HepG2 (cell line): ENCODE data around the gene DQX1. TPM values are rescaled to one million over a fixed set of nuclear protein-coding genes. Genes with fewer than 3 reads are reported as not detected.
A peak's percentile ranks its signal among the peaks of the same experiment; 100 is the strongest.
"Not testable (repeated sequence)": the region's sequence is repeated elsewhere in the genome, so short reads cannot be mapped to it uniquely, and the experiment has no call there.

Experiments
- ATAC-seq: fragments of 200-7000 bp; cut with Tn5 transposase; 3 replicates; pipeline ENCODE4 v1.9.1; 2020; ENCODE audit warnings: mild to moderate bottlenecking, moderate library complexity
- BruUV-seq: library from RNA; stranded (reverse); fragments of 400-500 nt; replicated peaks from 2 replicates; lab custom pipeline; 2021; lab: Mats Ljungman, UMichigan
- CTCF ChIA-PET: fragments of 300-600 bp; formaldehyde crosslinking; extraction: SDS; loops from one replicate; lab custom pipeline; 2021; ENCODE audit warnings: low total read pairs, inconsistent platforms, low intra/inter-chr PET ratio; lab: Yijun Ruan, JAX
- POLR2A ChIA-PET: fragments of 350-600 bp; sonication (Branson Sonifier 250); formaldehyde crosslinking; loops from one replicate; lab custom pipeline; 2020; ENCODE audit warnings: antibody characterized with exemption, inconsistent platforms; lab: Yijun Ruan, JAX
- DNase-seq: peaks from one replicate; pipeline ENCODE4 v3.0.0-alpha.2; 2015; ENCODE audit warnings: low spot score
- FAIRE-seq: peaks from 3 replicates; lab custom pipeline; 2011; peaks lifted over from hg19 to GRCh38; lab: Jason Lieb, UNC
- H2AFZ ChIP-seq: one replicate; pipeline ENCODE4 v1.6.1; 2011; ENCODE audit warnings: low read length, inconsistent platforms
- H3K27ac ChIP-seq: fragments of 300-600 bp; 3 replicates; pipeline ENCODE4 v1.8.0; 2011; ENCODE audit warnings: mixed run types, mild to moderate bottlenecking, mixed read lengths, low read length, inconsistent platforms; ENCODE audit not compliant: insufficient read depth; ENCODE audit errors: extremely low read length
- H3K27me3 ChIP-seq, 2 experiments: fragments of 200-600 bp in 1 of 2; 2 replicates in 1 of 2; 3 replicates in 1 of 2; pipeline versions ENCODE4 v1.6.0 to v1.8.0; 2011; ENCODE audit warnings: low read length in 2 of 2, mild to moderate bottlenecking in 2 of 2, moderate library complexity in 2 of 2, inconsistent platforms in 1 of 2; ENCODE audit not compliant: insufficient read depth in 2 of 2, control insufficient read depth in 1 of 2
- H3K36me3 ChIP-seq, 2 experiments: fragments of 200-600 bp in 1 of 2; replicated peaks in 1 of 2; 2 replicates in 1 of 2; 3 replicates in 1 of 2; pipeline versions ENCODE4 v1.5.1 to v1.8.0; 2011; ENCODE audit warnings: low read length in 2 of 2, inconsistent platforms in 1 of 2; ENCODE audit not compliant: insufficient read depth in 2 of 2, control insufficient read depth in 1 of 2
- H3K4me1 ChIP-seq: 2 replicates; pipeline ENCODE4 v1.5.1; 2012; ENCODE audit warnings: low read length, inconsistent platforms; ENCODE audit not compliant: insufficient read depth
- H3K4me2 ChIP-seq: 2 replicates; pipeline ENCODE4 v1.6.0; 2011; ENCODE audit warnings: low read depth, low read length, inconsistent platforms
- H3K4me3 ChIP-seq, 3 experiments: fragments of 200-600 bp in 1 of 3; sonication (generic), shearing (Covaris generic) in 1 of 3; replicated peaks in 1 of 3; 2 replicates each; pipeline ENCODE4 v1.5.1; 2011 to 2016; ENCODE audit warnings: low read length in 3 of 3, inconsistent platforms in 2 of 3, low read depth in 2 of 3, mild to moderate bottlenecking in 2 of 3, control low read depth in 1 of 3, mixed read lengths in 1 of 3; ENCODE audit not compliant: insufficient read depth in 1 of 3
- H3K79me2 ChIP-seq: one replicate; pipeline ENCODE4 v1.6.1; 2011; ENCODE audit warnings: low read length, inconsistent platforms; ENCODE audit not compliant: insufficient read depth
- H3K9ac ChIP-seq: 2 replicates; pipeline ENCODE4 v1.6.0; 2011; ENCODE audit warnings: mild to moderate bottlenecking, low read depth, low read length, inconsistent platforms; ENCODE audit not compliant: insufficient read depth
- H3K9me3 ChIP-seq: 2 replicates; pipeline ENCODE4 v1.5.1; 2012; ENCODE audit warnings: mild to moderate bottlenecking, low read length
- H4K20me1 ChIP-seq: 2 replicates; pipeline ENCODE4 v1.6.0; 2011; ENCODE audit warnings: inconsistent platforms, mild to moderate bottlenecking, low read length, moderate library complexity; ENCODE audit not compliant: insufficient read depth
- CHD4 ChIP-seq: fragments of 200-600 bp; sonication (generic); IDR thresholded peaks from 2 replicates; pipeline ENCODE4 v1.7.0; 2017; ENCODE audit warnings: mild to moderate bottlenecking, low read length, borderline replicate concordance
- JUN ChIP-seq: sonication (generic); formaldehyde crosslinking; IDR thresholded peaks from 2 replicates; pipeline ENCODE4 v1.4.0; 2020; ENCODE audit warnings: mild to moderate bottlenecking, missing genetic modification reagents
- ZBTB38 ChIP-seq: sonication (generic); formaldehyde crosslinking; IDR thresholded peaks from 2 replicates; pipeline ENCODE4 v1.5.1; 2020; ENCODE audit warnings: mild to moderate bottlenecking, missing genetic modification reagents
- ZMYM3 ChIP-seq: sonication (generic); formaldehyde crosslinking; IDR thresholded peaks from 2 replicates; pipeline ENCODE4 v1.5.1; 2020; ENCODE audit warnings: mild to moderate bottlenecking, missing genetic modification reagents
- ZNF121 ChIP-seq: sonication (generic); formaldehyde crosslinking; IDR thresholded peaks from 2 replicates; pipeline ENCODE4 v1.5.0; 2020; ENCODE audit warnings: mild to moderate bottlenecking, missing genetic modification reagents
- ZNF292 ChIP-seq: sonication (generic); formaldehyde crosslinking; IDR thresholded peaks from 2 replicates; pipeline ENCODE4 v1.8.1; 2022; ENCODE audit warnings: mild to moderate bottlenecking, low read depth, missing genetic modification reagents, borderline replicate concordance
- WGBS: methylation state at CpG from one replicate; pipeline ENCODE4 v1.1.6; 2017; ENCODE audit warnings: low lambda C conversion rate; 5-methylcytosine and 5-hydroxymethylcytosine counted together
- in situ Hi-C: cut with HindIII; loops from 2 replicates; pipeline ENCODE4 v1.10.0; 2017; ENCODE audit warnings: low pct_unique_long_range_greater_than_20kb; ENCODE audit not compliant: extremely low pct_ligation_motif_present
- intact Hi-C: fragments of 100-400 bp; cut with micrococcal nuclease; formaldehyde crosslinking; loops from one replicate; pipeline ENCODE4 v1.10.0; 2022; ENCODE audit not compliant: unreplicated experiment
- polyA plus RNA-seq, 8 experiments: library from polyadenylated mRNA; depleted of rRNA in 3 of 8; stranded (reverse) in 7 of 8; unstranded in 1 of 8; fragments of >200 nt; fragmentation: Illumina TruSeq in 4 of 8; extraction: Trizol in 4 of 8; gene quantifications; 2 replicates each; pipeline versions ENCODE4 v1.2.1 to v1.2.3, GENCODE V29; 2011 to 2016; ENCODE audit warnings: low read depth in 4 of 8, missing spikeins in 1 of 8, mixed read lengths in 1 of 8; ENCODE audit not compliant: insufficient read depth in 1 of 8
- total RNA-seq, 5 experiments: library from RNA; depleted of rRNA; stranded (reverse); fragments of >200 nt; fragmentation: Illumina TruSeq; extraction: Trizol; gene quantifications; 2 replicates each; pipeline ENCODE4 v1.2.3, GENCODE V29; 2016; ENCODE audit warnings: low read depth in 1 of 5
- TF ChIP-seq, protein P1 (sequence below): sonication (generic); formaldehyde crosslinking; IDR thresholded peaks from 2 replicates; pipeline ENCODE4 v1.5.1; 2020; ENCODE audit warnings: missing genetic modification reagents, mild to moderate bottlenecking, borderline replicate concordance
- TF ChIP-seq, protein P2 (sequence below): sonication (generic); formaldehyde crosslinking; IDR thresholded peaks from 2 replicates; pipeline ENCODE4 v1.4.0; 2020; ENCODE audit warnings: missing genetic modification reagents, borderline replicate concordance
- TF ChIP-seq, protein P3 (sequence below): sonication (generic); formaldehyde crosslinking; IDR thresholded peaks from 2 replicates; pipeline ENCODE4 v1.4.0; 2020; ENCODE audit warnings: missing genetic modification reagents, mild to moderate bottlenecking, borderline replicate concordance
- TF ChIP-seq, protein P4 (sequence below): sonication (generic); formaldehyde crosslinking; IDR thresholded peaks from 2 replicates; pipeline ENCODE4 v1.5.0; 2020; ENCODE audit warnings: mild to moderate bottlenecking, missing genetic modification reagents

The DQX1 gene
- total and polyA plus RNA-seq, 2 of the 13 experiments (the other 11 are each of a cell fraction or from before 2014, with no cell fraction given): 27.6 to 89.8 TPM

DNA sequence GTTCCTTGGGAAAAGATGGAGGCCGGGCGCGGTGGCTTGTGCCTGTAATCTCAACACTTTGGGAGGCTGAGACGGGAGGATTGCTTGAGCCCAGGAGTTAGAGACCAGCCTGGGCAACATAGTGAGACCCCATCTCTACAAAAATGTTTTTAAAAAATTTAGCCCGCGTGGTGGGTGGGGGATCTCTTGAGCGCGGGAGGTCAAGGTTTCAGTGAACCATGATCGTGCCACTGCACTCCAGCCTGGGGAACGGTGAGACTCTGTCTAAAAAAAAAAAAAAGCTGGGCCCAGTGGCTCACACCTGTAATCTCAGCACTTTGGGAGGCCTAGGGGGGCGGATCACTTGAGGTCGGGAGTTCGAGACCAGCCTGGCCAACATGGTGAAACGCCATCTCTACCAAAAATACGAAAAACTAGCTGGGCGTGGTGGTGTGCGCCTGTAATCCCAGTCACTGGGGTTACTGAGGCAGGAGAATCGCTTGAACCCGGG is 42.3 kb downstream of the DQX1 start:
- in situ Hi-C loops: loop anchor here (5.0 kb wide), 1 partner anchor 99 kb away; no protein-coding TSS in a partner anchor
- H4K20me1 ChIP-seq, H3K27ac ChIP-seq, H3K9me3 ChIP-seq, H2AFZ ChIP-seq, BruUV-seq, DNase-seq, H3K27me3 ChIP-seq: not testable (repeated sequence)
- Histone ChIP-seq H3K9ac (peak overlapping the region; percentile 91), H3K36me3 (peaks cover 2 to 10% of the 10 kb centered on the region in 2 experiments; a peak in 4 of 5 replicates), H3K79me2 (peaks cover 45% of the 10 kb centered on the region), H3K4me1 (peaks cover 74% of the 10 kb centered on the region)
- ChIA-PET CTCF (interaction anchor here (1.0 to 2.4 kb wide), 7 partner anchors 19 to 104 kb away, joined by 3 to 20 read pairs (median 10); partner anchors contain the start of genes AUP1, HTRA2, INO80B and MOGS), POLR2A (interaction anchor here (1.0 to 20.6 kb wide), 12 partner anchors 9 to 93 kb away, joined by 5 to 795 read pairs (median 18); partner anchors contain the start of genes AUP1, DQX1, HTRA2 and INO80B)
- intact Hi-C loops: loop anchor here (1.0 kb wide), 5 partner anchors 19 to 104 kb away; partner anchors contain the start of genes AUP1, HTRA2 and PCGF1
- 81% methylated on average over 19 of the region's 19 CpGs for WGBS
- TF ChIP-seq ZNF121 (CRISPR knock-in tag) (peak; percentile 98), JUN (0 out of 2 replicates have a peak, but pooled peaks have one; percentile 24), ZBTB38 (0 out of 2 replicates have a peak, but pooled peaks have one; percentile 40), CHD4 (0 out of 2 replicates have a peak, but pooled peaks have one; percentile 19), ZMYM3 (CRISPR knock-in tag) (0 out of 2 replicates have a peak, but pooled peaks have one; percentile 21), ZNF292 (CRISPR knock-in tag) (0 out of 2 replicates have a peak, but pooled peaks have one; percentile 2)
- TF ChIP-seq, protein P1, sequence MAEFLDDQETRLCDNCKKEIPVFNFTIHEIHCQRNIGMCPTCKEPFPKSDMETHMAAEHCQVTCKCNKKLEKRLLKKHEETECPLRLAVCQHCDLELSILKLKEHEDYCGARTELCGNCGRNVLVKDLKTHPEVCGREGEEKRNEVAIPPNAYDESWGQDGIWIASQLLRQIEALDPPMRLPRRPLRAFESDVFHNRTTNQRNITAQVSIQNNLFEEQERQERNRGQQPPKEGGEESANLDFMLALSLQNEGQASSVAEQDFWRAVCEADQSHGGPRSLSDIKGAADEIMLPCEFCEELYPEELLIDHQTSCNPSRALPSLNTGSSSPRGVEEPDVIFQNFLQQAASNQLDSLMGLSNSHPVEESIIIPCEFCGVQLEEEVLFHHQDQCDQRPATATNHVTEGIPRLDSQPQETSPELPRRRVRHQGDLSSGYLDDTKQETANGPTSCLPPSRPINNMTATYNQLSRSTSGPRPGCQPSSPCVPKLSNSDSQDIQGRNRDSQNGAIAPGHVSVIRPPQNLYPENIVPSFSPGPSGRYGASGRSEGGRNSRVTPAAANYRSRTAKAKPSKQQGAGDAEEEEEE: peak; percentile 13; the same call in 1 of the 2 replicates
- TF ChIP-seq, protein P2, sequence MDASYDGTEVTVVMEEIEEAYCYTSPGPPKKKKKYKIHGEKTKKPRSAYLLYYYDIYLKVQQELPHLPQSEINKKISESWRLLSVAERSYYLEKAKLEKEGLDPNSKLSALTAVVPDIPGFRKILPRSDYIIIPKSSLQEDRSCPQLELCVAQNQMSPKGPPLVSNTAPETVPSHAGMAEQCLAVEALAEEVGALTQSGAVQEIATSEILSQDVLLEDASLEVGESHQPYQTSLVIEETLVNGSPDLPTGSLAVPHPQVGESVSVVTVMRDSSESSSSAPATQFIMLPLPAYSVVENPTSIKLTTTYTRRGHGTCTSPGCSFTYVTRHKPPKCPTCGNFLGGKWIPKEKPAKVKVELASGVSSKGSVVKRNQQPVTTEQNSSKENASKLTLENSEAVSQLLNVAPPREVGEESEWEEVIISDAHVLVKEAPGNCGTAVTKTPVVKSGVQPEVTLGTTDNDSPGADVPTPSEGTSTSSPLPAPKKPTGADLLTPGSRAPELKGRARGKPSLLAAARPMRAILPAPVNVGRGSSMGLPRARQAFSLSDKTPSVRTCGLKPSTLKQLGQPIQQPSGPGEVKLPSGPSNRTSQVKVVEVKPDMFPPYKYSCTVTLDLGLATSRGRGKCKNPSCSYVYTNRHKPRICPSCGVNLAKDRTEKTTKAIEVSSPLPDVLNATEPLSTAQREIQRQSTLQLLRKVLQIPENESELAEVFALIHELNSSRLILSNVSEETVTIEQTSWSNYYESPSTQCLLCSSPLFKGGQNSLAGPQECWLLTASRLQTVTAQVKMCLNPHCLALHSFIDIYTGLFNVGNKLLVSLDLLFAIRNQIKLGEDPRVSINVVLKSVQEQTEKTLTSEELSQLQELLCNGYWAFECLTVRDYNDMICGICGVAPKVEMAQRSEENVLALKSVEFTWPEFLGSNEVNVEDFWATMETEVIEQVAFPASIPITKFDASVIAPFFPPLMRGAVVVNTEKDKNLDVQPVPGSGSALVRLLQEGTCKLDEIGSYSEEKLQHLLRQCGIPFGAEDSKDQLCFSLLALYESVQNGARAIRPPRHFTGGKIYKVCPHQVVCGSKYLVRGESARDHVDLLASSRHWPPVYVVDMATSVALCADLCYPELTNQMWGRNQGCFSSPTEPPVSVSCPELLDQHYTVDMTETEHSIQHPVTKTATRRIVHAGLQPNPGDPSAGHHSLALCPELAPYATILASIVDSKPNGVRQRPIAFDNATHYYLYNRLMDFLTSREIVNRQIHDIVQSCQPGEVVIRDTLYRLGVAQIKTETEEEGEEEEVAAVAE: 0 out of 2 replicates have a peak, but pooled peaks have one; percentile 4
- TF ChIP-seq, protein P3, sequence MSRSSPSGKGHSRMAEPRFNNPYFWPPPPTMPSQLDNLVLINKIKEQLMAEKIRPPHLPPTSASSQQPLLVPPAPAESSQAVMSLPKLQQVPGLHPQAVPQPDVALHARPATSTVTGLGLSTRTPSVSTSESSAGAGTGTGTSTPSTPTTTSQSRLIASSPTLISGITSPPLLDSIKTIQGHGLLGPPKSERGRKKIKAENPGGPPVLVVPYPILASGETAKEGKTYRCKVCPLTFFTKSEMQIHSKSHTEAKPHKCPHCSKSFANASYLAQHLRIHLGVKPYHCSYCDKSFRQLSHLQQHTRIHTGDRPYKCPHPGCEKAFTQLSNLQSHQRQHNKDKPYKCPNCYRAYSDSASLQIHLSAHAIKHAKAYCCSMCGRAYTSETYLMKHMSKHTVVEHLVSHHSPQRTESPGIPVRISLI: 0 out of 2 replicates have a peak, but pooled peaks have one; percentile 27
- TF ChIP-seq, protein P4, sequence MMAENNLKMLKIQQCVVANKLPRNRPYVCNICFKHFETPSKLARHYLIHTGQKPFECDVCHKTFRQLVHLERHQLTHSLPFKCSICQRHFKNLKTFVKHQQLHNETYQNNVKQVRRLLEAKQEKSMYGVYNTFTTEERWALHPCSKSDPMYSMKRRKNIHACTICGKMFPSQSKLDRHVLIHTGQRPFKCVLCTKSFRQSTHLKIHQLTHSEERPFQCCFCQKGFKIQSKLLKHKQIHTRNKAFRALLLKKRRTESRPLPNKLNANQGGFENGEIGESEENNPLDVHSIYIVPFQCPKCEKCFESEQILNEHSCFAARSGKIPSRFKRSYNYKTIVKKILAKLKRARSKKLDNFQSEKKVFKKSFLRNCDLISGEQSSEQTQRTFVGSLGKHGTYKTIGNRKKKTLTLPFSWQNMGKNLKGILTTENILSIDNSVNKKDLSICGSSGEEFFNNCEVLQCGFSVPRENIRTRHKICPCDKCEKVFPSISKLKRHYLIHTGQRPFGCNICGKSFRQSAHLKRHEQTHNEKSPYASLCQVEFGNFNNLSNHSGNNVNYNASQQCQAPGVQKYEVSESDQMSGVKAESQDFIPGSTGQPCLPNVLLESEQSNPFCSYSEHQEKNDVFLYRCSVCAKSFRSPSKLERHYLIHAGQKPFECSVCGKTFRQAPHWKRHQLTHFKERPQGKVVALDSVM (CRISPR knock-in tag): peak; percentile 69
- TF ChIP-seq, all 625 proteins: peak for 10; not testable (repeated sequence) for 615
- Histone ChIP-seq H3K4me3 (peak overlapping the region; percentile 82 to 87 (median 83)), H3K4me2 (peak overlapping the region; percentile 78)
- not testable (repeated sequence) for FAIRE-seq, ATAC-seq
